Hepatocyte (in vitro differentiated cells): Measurements from ENCODE around the gene WDR89. TPM values are rescaled to one million over a fixed set of nuclear protein-coding genes. Genes with fewer than 3 reads are reported as not detected.

Experiments used
- DNase-seq: peaks from one replicate; pipeline ENCODE4 v3.0.0-alpha.2; 2016; ENCODE audit warnings: low spot score
- H2AFZ ChIP-seq: fragments of 200-600 bp; sonication (generic); 2 replicates; pipeline ENCODE4 v1.6.0; 2016; ENCODE audit warnings: antibody characterized with exemption, mild to moderate bottlenecking
- H3K27ac ChIP-seq: fragments of 200-600 bp; sonication (generic); 2 replicates; pipeline ENCODE4 v1.5.1; 2016; ENCODE audit warnings: mild to moderate bottlenecking
- H3K27me3 ChIP-seq: fragments of 200-600 bp; sonication (generic); 2 replicates; pipeline ENCODE4 v1.6.1; 2016
- H3K36me3 ChIP-seq: fragments of 200-600 bp; sonication (generic); replicated peaks from 2 replicates; pipeline ENCODE4 v1.5.1; 2016; ENCODE audit warnings: low read depth; ENCODE audit not compliant: insufficient read depth
- H3K4me1 ChIP-seq: fragments of 200-600 bp; sonication (generic); 2 replicates; pipeline ENCODE4 v1.5.1; 2016; ENCODE audit warnings: mild to moderate bottlenecking, moderate library complexity; ENCODE audit not compliant: insufficient read depth
- H3K4me2 ChIP-seq: fragments of 200-600 bp; sonication (generic); 2 replicates; pipeline ENCODE4 v1.6.0; 2016
- H3K4me3 ChIP-seq: fragments of 200-600 bp; sonication (generic); 2 replicates; pipeline ENCODE4 v1.5.1; 2016; ENCODE audit warnings: mild to moderate bottlenecking
- H3K79me2 ChIP-seq: fragments of 200-600 bp; sonication (generic); 2 replicates; pipeline ENCODE4 v1.6.0; 2017; ENCODE audit warnings: mild to moderate bottlenecking
- H3K9me2 ChIP-seq: fragments of 200-600 bp; sonication (generic); replicated peaks from 2 replicates; pipeline ENCODE4 v1.6.0; 2017; ENCODE audit warnings: mild to moderate bottlenecking; ENCODE audit not compliant: insufficient read depth
- H3K9me3 ChIP-seq: fragments of 200-600 bp; sonication (generic); 2 replicates; pipeline ENCODE4 v1.5.1; 2016; ENCODE audit warnings: low read depth, mild to moderate bottlenecking
- H4K20me1 ChIP-seq: fragments of 200-600 bp; sonication (generic); 2 replicates; pipeline ENCODE4 v1.6.0; 2016; ENCODE audit warnings: mild to moderate bottlenecking; ENCODE audit not compliant: insufficient read depth, poor library complexity, severe bottlenecking
- EZH2 ChIP-seq: fragments of 200-600 bp; sonication (generic); IDR thresholded peaks from 2 replicates; pipeline ENCODE4 v1.6.1; 2016; ENCODE audit warnings: antibody characterized with exemption, mild to moderate bottlenecking, borderline replicate concordance
- EZH2phosphoT487 ChIP-seq: fragments of 200-600 bp; sonication (generic); IDR thresholded peaks from one replicate; pipeline ENCODE4 v1.6.1; 2018; ENCODE audit warnings: antibody characterized with exemption, mild to moderate bottlenecking, low read depth, moderate library complexity; ENCODE audit not compliant: unreplicated experiment, severe bottlenecking
- WGBS: methylation state at CpG from one replicate; pipeline ENCODE4 v1.1.6; 2016; ENCODE audit warnings: low lambda C conversion rate; ENCODE audit errors: missing lambda C conversion rate; 5-methylcytosine and 5-hydroxymethylcytosine counted together
- polyA plus RNA-seq: library from polyadenylated mRNA; unstranded; fragments of >200 nt; fragmentation: Nextera tagmentation; extraction: Ambion mirVana; gene quantifications from 2 replicates; pipeline ENCODE4 v1.2.1, GENCODE V29; 2016
- total RNA-seq: library from RNA; depleted of rRNA; stranded (reverse); fragments of >200 nt; gene quantifications from 2 replicates; pipeline ENCODE4 v1.2.3, GENCODE V29; 2014
- TF ChIP-seq, protein P1 (sequence below): fragments of 200-600 bp; sonication (generic); IDR thresholded peaks from 2 replicates; pipeline ENCODE4 v1.5.1; 2016; ENCODE audit warnings: antibody characterized with exemption, mild to moderate bottlenecking; ENCODE audit not compliant: poor library complexity

Gene WDR89
- total and polyA plus RNA-seq, 2 experiments from 2014 or later = 3.9 to 14.6 TPM

DNA sequence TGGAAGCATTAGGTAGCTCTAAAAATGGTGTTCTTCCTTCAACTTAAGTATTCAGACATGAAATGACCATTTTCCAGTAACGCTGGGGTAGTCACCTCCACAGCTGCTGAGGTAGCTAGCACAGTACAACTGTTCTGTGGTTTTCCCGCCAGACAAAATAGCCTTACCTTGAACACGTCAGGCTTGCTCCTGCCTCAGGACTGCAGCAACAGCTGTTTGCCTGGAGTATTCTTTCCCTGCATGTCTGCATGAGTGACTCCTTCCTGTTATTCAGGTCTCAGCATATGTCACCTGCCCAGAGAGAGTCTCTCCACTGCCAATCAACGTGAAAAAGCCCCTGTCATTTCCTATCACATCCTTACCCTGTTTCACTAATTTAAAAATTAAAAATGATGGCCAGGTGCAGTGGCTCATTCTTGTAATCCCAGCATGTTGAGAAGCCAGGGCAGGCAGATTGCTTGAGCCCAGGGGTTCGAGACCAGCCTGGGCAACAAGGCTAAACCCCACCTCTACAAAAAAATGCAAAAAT, 37.9 kb downstream of the WDR89 start:
- Histone ChIP-seq H3K27me3 (no peaks in the 10 kb centered on the region), H3K36me3 (peaks cover 3% of the 10 kb centered on the region), H3K27ac (no peak overlapping the region), H3K79me2 (peaks cover 8% of the 10 kb centered on the region), H3K9me3 (no peaks in the 10 kb centered on the region), H3K9me2 (no peaks in the 10 kb centered on the region), H3K4me1 (no peaks in the 10 kb centered on the region), H2AFZ (no peak overlapping the region), H3K4me3 (no peak overlapping the region), H4K20me1 (no peaks in the 10 kb centered on the region), H3K4me2 (no peak overlapping the region)
- DNase-seq = no peak
- 87% methylated on average over 5 of the region's 5 CpGs for WGBS
- TF ChIP-seq EZH2 = no peak
- TF ChIP-seq, protein P1, sequence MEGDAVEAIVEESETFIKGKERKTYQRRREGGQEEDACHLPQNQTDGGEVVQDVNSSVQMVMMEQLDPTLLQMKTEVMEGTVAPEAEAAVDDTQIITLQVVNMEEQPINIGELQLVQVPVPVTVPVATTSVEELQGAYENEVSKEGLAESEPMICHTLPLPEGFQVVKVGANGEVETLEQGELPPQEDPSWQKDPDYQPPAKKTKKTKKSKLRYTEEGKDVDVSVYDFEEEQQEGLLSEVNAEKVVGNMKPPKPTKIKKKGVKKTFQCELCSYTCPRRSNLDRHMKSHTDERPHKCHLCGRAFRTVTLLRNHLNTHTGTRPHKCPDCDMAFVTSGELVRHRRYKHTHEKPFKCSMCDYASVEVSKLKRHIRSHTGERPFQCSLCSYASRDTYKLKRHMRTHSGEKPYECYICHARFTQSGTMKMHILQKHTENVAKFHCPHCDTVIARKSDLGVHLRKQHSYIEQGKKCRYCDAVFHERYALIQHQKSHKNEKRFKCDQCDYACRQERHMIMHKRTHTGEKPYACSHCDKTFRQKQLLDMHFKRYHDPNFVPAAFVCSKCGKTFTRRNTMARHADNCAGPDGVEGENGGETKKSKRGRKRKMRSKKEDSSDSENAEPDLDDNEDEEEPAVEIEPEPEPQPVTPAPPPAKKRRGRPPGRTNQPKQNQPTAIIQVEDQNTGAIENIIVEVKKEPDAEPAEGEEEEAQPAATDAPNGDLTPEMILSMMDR = no peak
- TF ChIP-seq EZH2phosphoT487 = no peak

DNA sequence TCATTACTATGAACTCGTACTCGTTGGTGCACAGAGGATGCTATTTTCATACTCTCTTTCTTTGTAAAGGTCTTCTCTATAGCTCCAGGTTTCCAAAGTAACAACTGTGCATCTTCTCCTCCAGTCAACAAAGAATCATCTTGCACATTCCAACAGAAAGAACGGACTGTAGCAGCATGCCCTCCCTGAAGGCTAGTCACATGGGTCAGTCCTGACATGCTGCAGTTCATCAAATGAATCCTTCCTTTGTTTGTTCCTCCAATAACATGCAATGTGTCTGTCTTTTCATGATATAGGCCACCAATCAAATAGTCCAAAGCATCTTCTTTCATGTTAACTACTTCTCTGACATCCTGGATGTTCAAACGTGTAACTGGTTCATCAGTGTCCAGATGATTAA, 42.9 kb downstream of the WDR89 start:
- no peaks in the 10 kb centered on the region for H3K79me2 ChIP-seq
- 90% methylated on average over 4 of the region's 4 CpGs for WGBS
- no peak overlapping the region for H3K27ac ChIP-seq
- no peaks in the 10 kb centered on the region for H3K9me2 ChIP-seq
- H4K20me1 ChIP-seq = no peaks in the 10 kb centered on the region
- no peak overlapping the region for H3K4me3 ChIP-seq
- H3K4me1 ChIP-seq = no peaks in the 10 kb centered on the region
- no peaks in the 10 kb centered on the region for H3K27me3 ChIP-seq
- H3K36me3 ChIP-seq = peaks cover 3% of the 10 kb centered on the region
- no peak overlapping the region for H3K4me2 ChIP-seq
- TF ChIP-seq, protein P1 = no peak
- TF ChIP-seq EZH2phosphoT487 (no peak), EZH2 (no peak)
- H2AFZ ChIP-seq = no peak overlapping the region
- H3K9me3 ChIP-seq = peaks cover under 1% of the 10 kb centered on the region
- DNase-seq = no peak

DNA sequence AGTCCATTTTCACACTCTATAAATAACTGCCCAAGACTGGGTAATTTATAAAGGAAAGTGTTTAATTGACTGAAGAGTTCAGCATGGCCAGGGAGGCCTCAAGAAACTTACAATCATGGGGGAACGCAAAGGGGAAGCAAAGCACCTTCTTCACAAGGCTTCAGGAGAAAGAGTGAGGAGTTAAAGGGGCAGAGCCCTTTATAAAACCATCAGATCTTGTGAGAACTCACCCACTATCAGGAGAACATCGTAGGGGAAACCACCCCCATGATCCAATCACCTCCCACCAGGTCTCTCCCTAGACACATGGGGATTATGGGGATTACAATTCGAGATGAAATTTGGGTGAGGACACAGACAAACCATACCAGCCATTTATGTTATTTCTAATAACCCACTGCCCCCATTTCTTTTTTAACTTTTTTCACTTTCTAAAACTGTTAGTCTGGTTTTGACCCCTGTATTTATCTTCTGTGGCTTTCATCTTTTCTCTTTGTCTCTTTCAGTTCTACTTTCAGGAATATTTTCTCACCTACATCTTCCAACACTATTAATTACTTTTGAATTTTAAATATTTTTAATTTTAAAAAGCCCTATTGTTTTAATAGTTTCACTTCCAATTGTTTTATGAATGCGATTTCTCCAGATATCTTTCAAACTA, 44.5 kb downstream of the WDR89 start:
- H3K4me1 ChIP-seq = no peaks in the 10 kb centered on the region
- no peak for TF ChIP-seq EZH2
- TF ChIP-seq EZH2phosphoT487 = no peak
- TF ChIP-seq, protein P1 = no peak
- no peaks in the 10 kb centered on the region for H3K27me3 ChIP-seq
- no peaks in the 10 kb centered on the region for H4K20me1 ChIP-seq
- H3K27ac ChIP-seq = no peak overlapping the region
- peaks cover 3% of the 10 kb centered on the region for H3K36me3 ChIP-seq
- DNase-seq = no peak
- H3K9me2 ChIP-seq = no peaks in the 10 kb centered on the region
- H3K4me3 ChIP-seq = no peak overlapping the region
- 91% methylated on average over 4 of the region's 4 CpGs for WGBS
- no peaks in the 10 kb centered on the region for H3K79me2 ChIP-seq
- no peak overlapping the region for H3K4me2 ChIP-seq
- no peak overlapping the region for H2AFZ ChIP-seq
- H3K9me3 ChIP-seq = peaks cover 7% of the 10 kb centered on the region
